Caki2 (cell line): ENCODE results near the gene HOTAIR. TPM values are rescaled to one million over a fixed set of nuclear protein-coding genes. Genes with fewer than 3 reads are reported as not detected.
A peak's percentile ranks its signal among the peaks of the same experiment; 100 is the strongest.

ENCODE experiments used
- DNase-seq: peaks from one replicate; pipeline ENCODE4 v3.0.0-alpha.2; 2015; ENCODE audit warnings: low read depth
- in situ Hi-C: cut with HindIII; loops from 2 replicates; pipeline ENCODE4 v1.10.0; 2016; ENCODE audit warnings: low sequenced_read_pairs, low pct_unique_long_range_greater_than_20kb, mixed read lengths
- total RNA-seq: library from RNA; depleted of rRNA; stranded (reverse); fragments of >200 nt; shearing (Covaris generic); gene quantifications from 2 replicates; pipeline ENCODE4 v1.2.3, GENCODE V29; 2014; ENCODE audit warnings: low replicate concordance

Gene HOTAIR
- total RNA-seq, 1 experiment from 2014 or later, result not detected

DNA sequence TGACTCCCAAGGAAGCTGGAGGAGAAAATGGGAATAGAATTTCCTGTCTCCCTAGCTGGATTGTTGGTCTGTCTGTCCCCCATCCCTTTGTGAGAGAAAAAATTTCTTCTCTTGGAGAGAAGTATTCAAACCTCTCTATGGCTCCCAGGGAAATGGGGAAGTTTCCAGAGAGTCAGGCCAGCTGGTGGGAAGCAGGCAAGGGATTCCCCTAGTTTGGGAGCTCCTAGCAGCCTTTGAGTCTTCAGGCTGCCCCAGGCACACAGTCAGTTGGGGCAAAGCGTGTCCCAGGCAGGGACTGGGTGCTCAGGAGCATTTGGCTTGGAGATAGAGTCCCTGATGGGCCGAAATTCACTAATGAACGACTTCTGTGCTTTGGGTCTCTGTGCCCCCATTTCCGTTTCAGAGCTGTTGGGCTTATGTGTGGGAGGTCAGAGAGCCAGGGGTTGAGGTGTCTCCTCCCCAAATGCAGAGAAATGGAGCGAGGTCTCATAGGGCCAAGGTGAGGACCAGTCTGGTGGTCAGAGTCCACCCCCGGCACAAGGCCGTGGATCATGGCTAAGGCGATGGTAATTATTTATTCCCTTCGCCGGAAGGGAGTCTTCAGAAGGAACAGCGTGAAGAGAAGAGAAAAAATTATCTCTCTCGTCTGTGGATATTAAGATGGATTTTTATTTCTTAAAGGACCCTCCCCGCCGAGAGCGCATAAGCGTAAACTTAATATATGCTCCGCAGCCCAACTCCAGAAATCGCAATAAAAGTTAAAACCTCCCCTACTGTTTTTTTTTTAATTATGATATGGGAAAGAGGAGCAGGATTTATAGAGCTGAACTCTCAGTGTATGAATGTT, 18.6 kb upstream of the HOTAIR start:
- no peak for DNase-seq
- in situ Hi-C loops, result no loop called here

DNA sequence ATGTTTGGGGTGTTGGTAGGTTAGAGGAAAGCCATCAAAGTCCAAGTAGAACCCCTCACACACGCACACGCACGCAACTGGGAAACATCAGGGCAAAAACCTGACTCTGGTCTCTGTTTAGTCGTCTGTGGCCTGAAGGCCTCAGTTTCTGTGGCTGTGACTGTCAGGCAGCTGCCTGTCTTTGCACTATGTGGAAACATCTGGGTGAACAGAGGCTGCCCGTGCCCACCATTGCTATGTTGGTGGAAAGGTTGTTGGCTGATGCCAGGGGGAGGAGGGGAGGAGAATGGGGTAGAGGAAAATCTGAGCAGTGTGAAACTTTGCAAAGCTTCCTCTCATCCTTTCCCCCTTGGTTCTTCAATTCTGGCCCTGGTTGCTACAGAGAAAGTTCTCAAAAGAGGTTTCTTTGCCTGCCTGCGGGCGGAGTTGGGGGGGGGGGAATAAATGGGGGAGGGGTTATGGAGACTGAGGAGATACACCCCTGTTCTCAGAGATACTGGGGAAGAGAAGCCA, 17.7 kb upstream of the HOTAIR start:
- no peak for DNase-seq
- in situ Hi-C loops, result no loop called here

DNA sequence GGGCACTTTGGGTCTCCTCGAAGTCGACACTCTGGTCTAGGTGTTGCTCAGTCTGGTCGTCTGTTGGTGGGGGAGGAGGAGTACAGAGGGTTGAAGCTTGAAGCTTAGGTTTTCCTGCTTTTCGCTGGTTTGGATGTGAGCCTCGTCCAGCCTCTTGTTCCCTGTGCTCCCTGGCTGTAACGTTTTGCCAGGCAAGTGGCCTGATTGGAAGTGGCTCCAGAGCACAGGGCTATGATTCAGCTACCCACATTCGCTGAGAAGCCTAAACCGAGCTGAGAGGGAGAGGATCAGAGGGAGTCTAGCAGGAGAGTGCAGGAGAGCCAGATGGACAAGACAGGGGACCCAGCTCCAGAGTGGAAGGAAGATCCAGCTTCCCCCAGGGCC, 16.3 kb upstream of the HOTAIR start:
- DNase-seq, result no peak
- in situ Hi-C loops, result no loop called here

DNA sequence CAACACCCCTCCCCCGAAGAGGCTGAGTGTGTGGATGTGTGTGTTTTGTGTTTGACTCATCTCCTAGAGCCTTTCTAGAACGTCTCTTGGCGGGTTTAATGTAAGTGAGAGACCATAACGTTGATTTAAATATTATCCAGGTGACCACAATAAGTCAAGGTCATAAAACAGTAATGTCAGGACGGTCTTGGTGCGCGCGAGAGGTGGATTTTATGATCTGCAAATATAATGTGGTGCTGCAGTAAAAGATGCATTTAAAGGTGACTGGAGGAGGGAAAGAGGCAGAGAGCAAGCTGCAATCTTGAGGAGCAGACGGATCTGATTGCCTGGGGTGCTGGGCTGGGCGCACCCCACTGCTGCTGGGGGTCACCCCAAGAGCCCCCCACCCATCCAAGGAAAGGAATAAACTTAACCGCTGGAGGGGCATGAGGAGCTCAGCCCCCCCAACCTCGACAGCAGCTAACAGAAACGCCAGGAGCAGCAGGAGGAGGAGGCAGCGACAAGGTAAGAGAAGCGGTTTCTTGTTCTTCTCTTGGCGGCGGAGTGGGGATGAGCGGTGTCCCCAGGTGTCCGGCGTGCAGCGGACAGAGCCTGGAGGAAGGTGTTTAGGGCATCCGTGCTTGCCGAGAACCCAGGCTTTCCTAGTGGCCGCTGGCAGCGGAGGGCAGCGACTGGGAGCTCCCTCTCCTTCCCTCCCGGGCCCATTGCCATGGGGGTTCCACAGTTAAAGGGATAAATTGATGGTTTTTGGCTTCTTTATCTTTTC, 15.7 kb upstream of the HOTAIR start:
- in situ Hi-C loops, result no loop called here
- DNase-seq, result no peak

DNA sequence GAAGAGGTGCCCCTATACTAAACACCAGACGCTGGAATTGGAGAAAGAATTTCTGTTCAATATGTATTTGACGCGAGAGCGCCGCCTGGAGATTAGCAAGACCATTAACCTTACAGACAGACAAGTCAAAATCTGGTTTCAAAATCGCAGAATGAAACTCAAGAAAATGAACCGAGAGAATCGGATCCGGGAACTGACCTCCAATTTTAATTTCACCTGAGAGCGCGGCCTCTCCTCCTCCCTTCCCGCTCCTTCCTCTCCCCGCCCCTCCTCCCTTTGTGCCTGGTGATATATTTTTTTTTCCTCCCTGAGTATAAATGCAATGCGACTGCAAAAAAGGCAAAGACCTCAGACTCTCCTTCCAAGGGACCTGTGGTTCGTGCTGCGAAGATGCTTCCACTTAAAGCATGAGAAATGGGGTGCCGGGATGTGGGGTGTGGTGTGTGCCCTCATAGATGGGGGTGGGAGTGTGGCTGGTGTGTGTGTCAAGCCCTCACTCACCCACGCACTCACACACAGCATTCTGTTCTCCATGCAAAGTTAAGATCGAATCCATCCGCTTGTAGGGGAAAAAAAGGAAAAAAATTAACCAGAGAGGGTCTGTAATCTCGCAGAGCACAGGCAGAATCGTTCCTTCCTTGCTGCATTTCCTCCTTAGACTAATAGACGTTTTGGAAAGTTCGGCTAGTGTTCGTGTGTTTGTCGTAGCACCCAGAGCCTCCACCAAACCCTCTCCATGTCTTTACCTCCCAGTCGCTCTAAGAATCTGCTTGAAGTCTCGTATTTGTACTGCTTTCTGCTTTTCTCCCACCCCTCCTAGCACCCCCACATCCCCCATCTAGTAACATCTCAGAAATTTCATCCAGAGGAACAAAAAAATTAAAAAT, 14.7 kb upstream of the HOTAIR start:
- DNase-seq, result no peak
- in situ Hi-C loops, result no loop called here

DNA sequence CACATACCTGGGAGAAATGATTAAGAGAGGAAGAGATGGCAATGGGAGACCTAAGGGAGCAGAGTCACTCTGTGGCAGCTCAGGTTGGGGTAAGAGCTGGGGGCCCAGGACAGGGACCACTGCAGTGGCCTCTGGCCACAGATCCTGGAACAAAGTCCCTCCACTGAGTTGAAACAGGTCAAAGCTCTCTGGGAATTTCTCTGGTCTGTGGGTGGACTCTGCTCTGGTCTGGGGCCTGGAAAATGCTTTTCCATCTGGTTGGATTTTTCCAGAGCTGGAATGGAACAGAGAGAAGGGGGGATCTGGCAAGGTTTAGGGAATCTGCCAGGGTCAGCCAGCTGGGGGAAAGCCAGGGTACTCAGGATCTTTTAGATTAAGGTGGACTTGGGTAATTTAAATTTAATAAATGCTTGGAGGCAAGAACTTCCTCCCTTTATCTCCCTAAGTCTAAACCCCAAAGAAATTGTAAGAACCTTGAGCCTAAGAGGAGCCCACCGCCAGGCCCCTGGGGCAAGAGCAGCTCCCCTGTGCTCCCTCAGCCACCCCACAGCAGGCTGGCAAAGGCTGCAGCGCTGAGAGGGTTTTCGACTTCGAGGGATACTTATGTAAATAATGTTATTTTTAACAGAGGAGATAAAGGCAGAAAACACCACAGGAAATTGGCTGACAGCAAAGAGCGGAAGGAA, 13.9 kb upstream of the HOTAIR start:
- no peak for DNase-seq

DNA sequence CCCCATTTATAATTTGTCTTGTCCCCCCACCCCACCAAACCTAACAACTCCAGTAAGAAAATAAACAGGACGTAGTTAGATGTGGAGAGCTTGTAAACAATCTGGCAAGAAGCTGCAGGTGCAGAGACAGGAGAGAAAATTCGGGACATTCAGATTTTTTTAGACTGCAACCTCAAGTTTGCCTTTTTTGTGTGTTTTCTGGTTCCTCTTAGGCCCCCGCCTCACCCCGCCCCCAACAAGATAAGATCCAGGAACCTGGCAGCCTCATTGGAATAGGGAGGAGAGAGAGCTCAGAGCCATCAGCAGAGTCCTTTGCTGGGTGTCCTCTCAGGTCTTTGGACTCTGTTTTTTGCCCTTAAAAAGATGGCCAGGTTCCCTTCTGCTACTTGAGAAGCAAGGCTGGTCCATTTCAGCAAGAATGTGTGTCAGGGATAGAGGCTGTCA, 13.1 kb upstream of the HOTAIR start:
- DNase-seq, result no peak
- in situ Hi-C loops, result no loop called here

More for the DNA sequence above, 13.9 kb upstream of the HOTAIR start:
- in situ Hi-C loops, result no loop called here

DNA sequence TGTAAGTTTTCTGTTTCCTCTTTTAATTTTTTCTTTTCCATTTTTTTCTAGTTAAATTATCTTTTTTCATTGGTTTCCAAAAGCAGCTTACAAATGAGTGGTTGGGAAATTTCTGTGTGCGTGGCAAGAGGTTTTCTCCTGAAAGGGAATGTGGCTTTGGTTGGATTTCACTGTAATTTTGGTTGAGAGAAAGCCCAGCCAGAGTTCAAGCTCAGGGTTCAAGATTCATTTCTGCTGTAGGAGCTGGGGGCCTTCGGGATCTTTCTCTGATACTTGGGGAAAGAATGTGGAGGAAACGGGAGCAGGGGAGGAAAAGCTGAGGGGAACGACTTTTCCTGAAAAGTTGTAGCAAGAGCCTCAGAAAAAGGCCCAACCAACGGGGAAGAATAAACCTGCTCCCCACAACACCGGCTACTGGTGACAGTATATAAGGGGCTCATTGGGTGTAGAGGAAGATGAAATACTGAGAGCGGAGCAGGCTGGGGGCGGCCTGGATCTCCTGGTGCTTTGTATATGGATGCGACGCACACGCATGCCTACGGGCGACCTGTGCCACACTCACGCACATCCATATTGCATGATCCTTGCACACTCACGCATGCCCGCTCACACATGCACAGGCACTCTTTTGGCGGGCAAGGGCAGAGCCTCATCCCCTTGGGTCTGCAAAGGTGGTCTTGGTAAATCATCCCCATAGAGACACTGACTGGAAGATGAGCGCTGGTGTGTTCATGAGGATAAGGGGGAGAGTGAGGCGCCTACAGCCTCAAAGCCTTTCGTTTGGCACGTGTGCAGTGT, 12.1 kb upstream of the HOTAIR start:
- no peak for DNase-seq
- in situ Hi-C loops, result no loop called here

DNA sequence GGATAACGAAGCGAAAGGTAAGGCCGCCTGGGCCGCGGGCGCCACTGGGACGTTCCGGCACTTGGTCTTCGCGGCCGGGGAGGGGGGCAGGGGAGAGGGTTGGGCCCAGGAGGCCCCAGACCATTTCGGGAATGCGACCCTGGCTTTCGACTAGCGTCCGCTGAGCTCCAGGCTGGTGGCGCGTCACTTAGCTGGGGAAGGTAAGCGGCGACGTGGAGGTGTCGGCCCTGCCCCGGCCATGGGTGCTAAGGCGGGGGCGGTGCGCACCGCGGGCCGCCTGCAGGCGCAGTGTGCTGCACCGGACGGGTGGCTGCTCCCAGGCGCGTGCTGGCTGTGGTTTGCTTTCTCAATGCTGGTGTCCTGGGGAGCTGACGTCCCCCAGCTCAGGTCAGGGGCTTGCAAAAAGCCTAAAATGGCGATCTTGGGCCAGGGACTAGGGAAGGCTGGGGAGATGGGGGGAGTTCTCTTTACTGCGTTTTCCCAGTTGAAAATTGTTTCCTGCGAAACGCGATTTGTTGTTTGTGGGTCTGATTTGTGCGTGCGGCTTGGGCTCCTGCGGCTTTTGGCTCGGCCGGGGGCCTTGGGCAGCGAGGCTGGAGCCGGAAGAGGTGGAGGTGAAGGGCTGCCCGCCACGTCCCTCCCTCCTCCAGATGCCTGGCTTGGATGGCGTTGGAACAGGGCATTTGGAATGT, 11.4 kb upstream of the HOTAIR start:
- peak; percentile 71 for DNase-seq
- in situ Hi-C loops, result no loop called here

DNA sequence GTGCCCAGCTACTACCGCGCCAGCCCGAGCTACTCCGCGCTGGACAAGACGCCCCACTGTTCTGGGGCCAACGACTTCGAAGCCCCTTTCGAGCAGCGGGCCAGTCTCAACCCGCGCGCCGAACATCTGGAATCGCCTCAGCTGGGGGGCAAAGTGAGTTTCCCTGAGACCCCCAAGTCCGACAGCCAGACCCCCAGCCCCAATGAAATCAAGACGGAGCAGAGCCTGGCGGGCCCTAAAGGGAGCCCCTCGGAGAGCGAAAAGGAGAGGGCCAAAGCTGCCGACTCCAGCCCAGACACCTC, 10.9 kb upstream of the HOTAIR start:
- in situ Hi-C loops, result no loop called here
- no peak for DNase-seq

DNA sequence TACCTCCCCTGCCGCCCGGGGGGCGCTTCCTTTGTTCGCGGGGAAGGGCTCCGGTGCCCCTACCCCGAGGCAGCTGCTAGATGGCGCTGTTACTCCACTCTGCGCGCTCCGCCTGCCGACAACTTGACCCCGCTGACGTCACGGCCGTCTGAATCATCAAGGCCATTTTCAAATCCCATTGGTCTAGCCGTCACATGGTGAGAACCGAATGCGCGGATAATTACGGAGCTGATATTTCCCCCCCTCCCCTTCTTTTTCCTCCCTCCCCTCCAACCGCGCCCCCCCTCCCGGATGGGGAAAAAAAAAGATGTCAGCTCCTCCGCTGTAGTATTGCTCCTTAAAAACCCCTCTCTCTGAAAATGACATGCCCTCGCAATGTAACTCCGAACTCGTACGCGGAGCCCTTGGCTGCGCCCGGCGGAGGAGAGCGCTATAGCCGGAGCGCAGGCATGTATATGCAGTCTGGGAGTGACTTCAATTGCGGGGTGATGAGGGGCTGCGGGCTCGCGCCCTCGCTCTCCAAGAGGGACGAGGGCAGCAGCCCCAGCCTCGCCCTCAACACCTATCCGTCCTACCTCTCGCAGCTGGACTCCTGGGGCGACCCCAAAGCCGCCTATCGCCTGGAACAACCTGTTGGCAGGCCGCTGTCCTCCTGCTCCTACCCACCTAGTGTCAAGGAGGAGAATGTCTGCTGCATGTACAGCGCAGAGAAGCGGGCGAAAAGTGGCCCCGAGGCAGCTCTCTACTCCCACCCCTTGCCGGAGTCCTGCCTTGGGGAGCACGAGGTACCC, 10.3 kb upstream of the HOTAIR start, which contains the start of gene HOXC10:
Gene HOXC10, plus strand, starts transcription at position 246 of the 791 bp plus-strand sequence. Its CDS starts 114 bp downstream, at position 360.
- in situ Hi-C loops, result no loop called here
- DNase-seq, result peak; percentile 92

DNA sequence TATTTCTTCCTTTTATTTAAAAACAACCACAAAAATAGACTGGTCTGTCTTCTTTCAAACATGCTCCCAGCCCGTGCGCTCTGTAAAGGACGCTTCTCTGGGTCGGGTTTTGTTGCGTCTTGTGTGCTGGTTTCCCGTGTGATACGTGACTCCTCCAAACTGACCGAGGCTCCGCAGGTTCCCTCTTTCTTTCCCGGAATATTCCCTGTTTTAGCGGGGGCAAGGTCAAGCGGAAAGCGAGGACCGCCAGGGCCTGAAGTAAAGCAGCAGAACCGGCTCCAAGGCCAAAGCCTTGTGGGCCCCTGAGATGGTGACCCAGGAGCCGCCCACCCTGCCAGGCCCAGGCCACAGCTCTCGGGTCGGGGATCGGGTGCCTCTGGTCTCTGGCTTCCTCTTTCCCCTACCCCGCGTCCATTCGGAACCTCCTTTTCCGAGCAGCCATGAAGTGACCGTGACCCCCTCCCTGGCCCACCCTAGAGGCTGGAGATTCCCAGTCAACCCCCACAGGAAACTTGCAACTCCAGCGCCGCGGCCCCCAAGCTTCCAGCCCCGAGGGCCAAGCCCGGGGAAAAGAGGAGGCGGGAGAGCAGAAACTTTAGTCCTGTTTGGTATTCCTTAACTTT, 9.3 kb upstream of the HOTAIR start:
- in situ Hi-C loops, result no loop called here
- DNase-seq, result no peak

DNA sequence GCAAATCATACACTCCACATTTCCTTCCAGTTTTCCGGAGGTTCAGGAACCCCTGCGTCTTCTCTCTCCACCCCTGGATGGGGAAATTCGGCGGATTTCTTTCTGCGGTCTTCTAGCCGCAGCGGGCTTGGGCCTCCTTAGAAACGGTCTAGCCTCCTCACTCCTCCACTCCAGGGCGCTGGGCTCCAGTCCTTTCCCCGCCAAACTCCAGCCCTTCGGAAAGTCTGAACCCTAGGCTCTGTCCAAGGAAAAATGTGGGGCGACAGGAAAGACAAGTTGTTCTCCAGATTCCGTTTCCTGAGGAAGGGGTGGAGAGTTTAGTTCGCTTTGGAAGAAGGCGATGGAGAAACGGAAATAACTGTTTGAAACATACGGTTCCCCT, 8.8 kb upstream of the HOTAIR start:
- DNase-seq, result no peak
- in situ Hi-C loops, result no loop called here

DNA sequence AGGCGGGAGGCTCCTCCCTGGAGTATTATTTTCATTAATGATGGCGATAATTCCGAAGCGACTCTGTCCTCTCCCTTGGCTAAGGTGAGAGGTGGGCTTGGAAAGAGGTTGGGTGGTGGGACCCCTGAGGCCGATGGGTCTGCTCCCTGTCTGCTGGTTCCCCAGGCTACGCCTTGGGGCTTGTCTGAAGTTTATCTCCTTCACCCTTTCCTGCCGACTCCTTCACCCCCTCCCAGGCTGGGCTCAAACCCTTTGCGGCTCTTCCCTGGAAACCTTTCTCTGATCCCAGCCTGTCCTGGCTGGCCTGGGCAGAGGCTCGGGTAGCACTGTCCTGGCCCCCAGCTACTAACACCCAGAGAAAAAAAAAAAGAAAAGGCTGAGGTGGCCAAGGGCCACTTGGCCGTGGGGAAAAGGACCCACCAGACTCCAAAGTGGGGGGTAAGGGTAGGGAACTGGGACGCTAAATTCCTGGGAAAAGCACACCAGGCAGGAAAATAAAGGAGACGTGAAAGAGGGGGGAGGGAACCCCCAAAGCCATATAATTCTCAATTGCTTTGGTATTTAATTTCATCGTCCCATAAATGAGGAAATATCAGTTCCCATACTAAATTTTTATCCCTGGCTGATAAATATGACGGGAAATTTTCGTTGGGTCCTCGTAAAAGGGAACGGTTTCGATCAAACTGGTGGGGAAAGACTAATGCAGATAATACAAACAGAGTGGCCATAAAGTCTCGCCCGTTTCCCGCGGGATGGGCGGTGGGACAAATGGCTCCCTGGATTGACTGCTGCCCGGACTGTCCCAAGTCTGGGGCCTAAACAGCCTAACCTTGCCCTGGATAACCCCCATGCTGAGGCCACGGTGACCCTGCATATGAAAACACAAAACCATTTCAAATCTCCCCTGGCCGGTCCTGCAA, 8.2 kb upstream of the HOTAIR start:
- DNase-seq, result no peak
- in situ Hi-C loops, result no loop called here
